Left lung (tissue), 10 donors: Measurements from ENCODE around the gene OR2F1. TPM values are rescaled to one million over a fixed set of nuclear protein-coding genes. Genes with fewer than 3 reads are reported as not detected.
"Not testable (repeated sequence)": the region's sequence is repeated elsewhere in the genome, so short reads cannot be mapped to it uniquely, and the experiment has no call there.

Experiments used
- ATAC-seq: fragments of 200-7000 bp; cut with Tn5 transposase; one replicate; pipeline ENCODE4 v1.9.1; 2020; ENCODE audit warnings: moderate library complexity
- DNase-seq, 4 donors: peaks; one replicate each; pipeline ENCODE4 v3.0.0-alpha.2; 2013 to 2020
- H3K27ac ChIP-seq, 2 donors: fragments of 200-600 bp; sonication (generic) in 1 of 2; one replicate each; pipeline versions ENCODE4 v1.5.0 to v1.8.0; 2020 to 2021
- H3K27me3 ChIP-seq, 2 donors: fragments of 200-600 bp; sonication (generic) in 1 of 2; one replicate each; pipeline versions ENCODE4 v1.5.0 to v1.8.0; 2020 to 2021
- H3K36me3 ChIP-seq, 2 donors: fragments of 200-600 bp; sonication (generic) in 1 of 2; one replicate each; pipeline versions ENCODE4 v1.5.0 to v1.8.0; 2020 to 2021
- H3K4me1 ChIP-seq, 2 donors: fragments of 200-600 bp; one replicate each; pipeline ENCODE4 v1.8.0; 2021
- H3K4me3 ChIP-seq, 2 donors: fragments of 200-600 bp; sonication (generic) in 1 of 2; one replicate each; pipeline versions ENCODE4 v1.5.0 to v1.8.0; 2020 to 2021; ENCODE audit warnings: mild to moderate bottlenecking in 1 of 2
- H3K9me3 ChIP-seq, 2 donors: fragments of 200-600 bp; sonication (generic) in 1 of 2; one replicate each; pipeline versions ENCODE4 v1.5.0 to v1.8.0; 2020 to 2021
- intact Hi-C, 2 donors: fragments of 100-400 bp; cut with DNase I; formaldehyde crosslinking; loops; one replicate each; pipeline versions ENCODE4 v1.11.2 to v1.14.2; 2022
- polyA plus RNA-seq, 6 donors: library from polyadenylated mRNA; unstranded; fragments of 120-200 nt; gene quantifications; one replicate each; pipeline ENCODE4 v1.2.1, GENCODE V29; 2013; ENCODE audit not compliant: insufficient read length in 6 of 6
- total RNA-seq, 2 donors: library from RNA; stranded (reverse); fragmentation: NEBNext Ultra II Directional; extraction: Animal tissue kit (Norgen Biotek cat#: 25700); gene quantifications; one replicate each; pipeline ENCODE4 v1.2.1, GENCODE V29; 2021
- TF ChIP-seq, protein P1 (sequence below), 2 donors: fragments of 200-600 bp; sonication (generic) in 1 of 2; IDR thresholded peaks; one replicate each; pipeline versions ENCODE4 v1.5.0 to v1.8.0; 2021; ENCODE audit warnings: antibody characterized with exemption in 2 of 2
- donor health status: DM: no; HTN: yes; CAD: no.
- donor health status: DM: no; HTN: no; CAD: no.

OR2F1 gene
- total and polyA plus RNA-seq, 8 donors, result 0.06 to 0.65 (median 0.30) TPM; not detected in 4

- intact Hi-C loops, result no loop called here
- no peaks in the 10 kb centered on the region for H3K36me3 ChIP-seq
- no peak overlapping the region for H3K4me3 ChIP-seq
- H3K27ac ChIP-seq, result no peak overlapping the region
- H3K9me3 ChIP-seq, result peaks cover 0 to 15% of the 10 kb centered on the region in 2 donors
- TF ChIP-seq, protein P1, sequence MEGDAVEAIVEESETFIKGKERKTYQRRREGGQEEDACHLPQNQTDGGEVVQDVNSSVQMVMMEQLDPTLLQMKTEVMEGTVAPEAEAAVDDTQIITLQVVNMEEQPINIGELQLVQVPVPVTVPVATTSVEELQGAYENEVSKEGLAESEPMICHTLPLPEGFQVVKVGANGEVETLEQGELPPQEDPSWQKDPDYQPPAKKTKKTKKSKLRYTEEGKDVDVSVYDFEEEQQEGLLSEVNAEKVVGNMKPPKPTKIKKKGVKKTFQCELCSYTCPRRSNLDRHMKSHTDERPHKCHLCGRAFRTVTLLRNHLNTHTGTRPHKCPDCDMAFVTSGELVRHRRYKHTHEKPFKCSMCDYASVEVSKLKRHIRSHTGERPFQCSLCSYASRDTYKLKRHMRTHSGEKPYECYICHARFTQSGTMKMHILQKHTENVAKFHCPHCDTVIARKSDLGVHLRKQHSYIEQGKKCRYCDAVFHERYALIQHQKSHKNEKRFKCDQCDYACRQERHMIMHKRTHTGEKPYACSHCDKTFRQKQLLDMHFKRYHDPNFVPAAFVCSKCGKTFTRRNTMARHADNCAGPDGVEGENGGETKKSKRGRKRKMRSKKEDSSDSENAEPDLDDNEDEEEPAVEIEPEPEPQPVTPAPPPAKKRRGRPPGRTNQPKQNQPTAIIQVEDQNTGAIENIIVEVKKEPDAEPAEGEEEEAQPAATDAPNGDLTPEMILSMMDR (IDR thresholded peaks at IDR 0.05), result no peak
- no peaks in the 10 kb centered on the region for H3K4me1 ChIP-seq
- H3K27me3 ChIP-seq, result no peaks in the 10 kb centered on the region
- ATAC-seq (no peak), DNase-seq (no peak)
Observed at GRCh38 chr7:144006029-144006691, 51.5 kb downstream of the OR2F1 start.

DNA sequence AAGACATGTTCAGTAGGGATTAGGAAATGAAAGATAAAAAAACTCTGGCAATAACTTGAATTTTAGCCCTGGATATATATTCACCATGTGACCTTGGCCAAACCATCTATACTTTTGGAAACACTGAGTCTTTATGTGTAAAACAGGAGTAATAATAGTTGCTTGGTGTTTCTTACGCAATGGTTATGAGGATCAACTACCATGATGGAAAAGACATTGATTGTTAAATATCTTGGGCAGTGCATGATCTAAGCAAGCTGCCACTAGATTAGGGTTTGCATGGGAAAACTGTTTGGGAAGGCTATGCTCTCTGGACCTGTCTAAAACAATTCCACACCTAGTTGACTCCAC lies 52.0 kb downstream of the OR2F1 start:
- Histone ChIP-seq H3K27me3 (no peaks in the 10 kb centered on the region), H3K9me3 (peaks cover 0 to 15% of the 10 kb centered on the region in 2 donors), H3K36me3 (no peaks in the 10 kb centered on the region), H3K4me3 (no peak overlapping the region), H3K27ac (no peak overlapping the region), H3K4me1 (no peaks in the 10 kb centered on the region)
- intact Hi-C loops, result no loop called here
- ATAC-seq (no peak), DNase-seq (no peak)
- TF ChIP-seq, protein P1 (IDR thresholded peaks at IDR 0.05), result no peak

- Histone ChIP-seq H3K4me3 (no peak overlapping the region), H3K9me3 (peaks cover 0 to 15% of the 10 kb centered on the region in 2 donors), H3K27me3 (no peaks in the 10 kb centered on the region), H3K4me1 (no peaks in the 10 kb centered on the region), H3K27ac (no peak overlapping the region), H3K36me3 (no peaks in the 10 kb centered on the region)
- ATAC-seq (no peak), DNase-seq (no peak)
- TF ChIP-seq, protein P1 (IDR thresholded peaks at IDR 0.05), result no peak
- intact Hi-C loops, result no loop called here
Observed at GRCh38 chr7:144009361-144009760, 54.7 kb downstream of the OR2F1 start.

DNA sequence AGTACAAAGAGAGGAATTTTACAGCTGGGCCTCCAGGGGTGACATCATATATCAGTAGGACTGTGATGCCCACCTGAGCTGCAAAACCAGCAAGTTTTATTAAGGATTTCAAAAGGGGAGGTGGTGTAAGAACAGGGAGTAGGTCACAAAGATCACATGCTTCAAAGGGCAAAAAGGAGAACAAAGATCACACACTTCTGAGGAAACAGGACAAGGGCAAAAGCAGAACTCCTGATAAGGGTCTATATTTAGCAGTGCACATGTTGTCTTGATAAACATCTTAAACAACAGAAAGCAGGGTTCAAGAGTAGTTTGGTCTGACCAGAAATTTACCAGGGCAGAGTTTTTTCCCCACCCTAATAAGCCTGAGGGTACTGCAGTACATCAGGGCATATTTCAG lies 55.4 kb downstream of the OR2F1 start:
- H3K27me3 ChIP-seq, H3K36me3 ChIP-seq, H3K27ac ChIP-seq, H3K4me3 ChIP-seq, intact Hi-C loops, H3K4me1 ChIP-seq, DNase-seq, ATAC-seq: not testable (repeated sequence)
- H3K9me3 ChIP-seq, result peaks cover 0 to 15% of the 10 kb centered on the region in 2 donors

DNA sequence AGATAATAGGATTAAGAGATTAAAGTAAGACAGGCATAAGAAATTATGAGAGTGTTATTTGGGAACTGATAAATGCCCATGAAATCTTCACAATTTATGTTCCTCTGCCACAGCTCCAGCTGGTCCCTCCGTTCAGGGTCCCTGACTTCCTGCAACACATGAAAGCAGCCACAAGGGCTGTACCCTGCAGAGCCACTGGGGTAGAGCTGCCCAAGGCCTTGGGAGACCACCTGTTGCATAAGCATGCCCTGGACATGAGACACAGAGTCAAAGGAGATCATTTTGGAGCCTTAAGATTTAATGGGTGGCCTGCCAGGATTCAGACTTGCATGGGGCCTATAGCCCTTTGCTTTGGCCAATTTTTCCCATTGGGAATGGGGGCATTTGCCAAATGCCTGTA lies 56.2 kb downstream of the OR2F1 start:
- ATAC-seq, H3K27me3 ChIP-seq, H3K4me1 ChIP-seq, H3K27ac ChIP-seq, H3K4me3 ChIP-seq, DNase-seq, H3K36me3 ChIP-seq, intact Hi-C loops: not testable (repeated sequence)
- H3K9me3 ChIP-seq, result peaks cover 0 to 15% of the 10 kb centered on the region in 2 donors

GRCh38 chr7:144011458-144012230 lies 57.0 kb downstream of the OR2F1 start:
- DNase-seq (no peak), ATAC-seq (no peak)
- Histone ChIP-seq H3K9me3 (peaks cover 0 to 15% of the 10 kb centered on the region in 2 donors), H3K4me3 (no peak overlapping the region), H3K27me3 (no peaks in the 10 kb centered on the region), H3K36me3 (no peaks in the 10 kb centered on the region), H3K4me1 (no peaks in the 10 kb centered on the region), H3K27ac (no peak overlapping the region)
- TF ChIP-seq, protein P1 (IDR thresholded peaks at IDR 0.05), result no peak
- intact Hi-C loops, result no loop called here
